CD14-positive monocyte (primary cell): Measurements from ENCODE around the gene GIPR. TPM values are rescaled to one million over a fixed set of nuclear protein-coding genes. Genes with fewer than 3 reads are reported as not detected.

Source experiments
- DNase-seq, 3 donors: peaks; one replicate each; pipeline ENCODE4 v3.0.0-alpha.2; 2011 to 2022
- H2AFZ ChIP-seq: 2 replicates; pipeline ENCODE4 v1.6.0; 2012; ENCODE audit warnings: mild to moderate bottlenecking, low read depth, low read length, inconsistent platforms; ENCODE audit not compliant: insufficient read depth, poor library complexity, severe bottlenecking
- H3K27ac ChIP-seq, 2 donors: 1 replicate in 1 of 2; 2 replicates in 1 of 2; pipeline ENCODE4 v1.5.1; 2012 to 2013; ENCODE audit warnings: low read length in 2 of 2, control low read depth in 1 of 2, inconsistent platforms in 1 of 2, low read depth in 1 of 2, mild to moderate bottlenecking in 1 of 2
- H3K27me3 ChIP-seq, 2 donors: one replicate each; pipeline versions ENCODE4 v1.6.0 to v1.6.1; 2011 to 2013; ENCODE audit warnings: low read length in 2 of 2; ENCODE audit not compliant: control insufficient read depth in 2 of 2, insufficient read depth in 2 of 2
- H3K36me3 ChIP-seq, 2 donors: replicated peaks in 1 of 2; 1 replicate in 1 of 2; 2 replicates in 1 of 2; pipeline versions ENCODE4 v1.5.1 to v1.6.1; 2012 to 2013; ENCODE audit warnings: low read length in 2 of 2, control low read depth in 1 of 2, inconsistent platforms in 1 of 2, mild to moderate bottlenecking in 1 of 2; ENCODE audit not compliant: insufficient read depth in 2 of 2, control insufficient read depth in 1 of 2
- H3K4me1 ChIP-seq, 2 donors: 1 replicate in 1 of 2; 2 replicates in 1 of 2; pipeline versions ENCODE4 v1.5.1 to v1.6.1; 2012 to 2013; ENCODE audit warnings: low read length in 2 of 2, control low read depth in 1 of 2, inconsistent platforms in 1 of 2, mild to moderate bottlenecking in 1 of 2, moderate library complexity in 1 of 2; ENCODE audit not compliant: insufficient read depth in 2 of 2, control insufficient read depth in 1 of 2
- H3K4me2 ChIP-seq: replicated peaks from 2 replicates; pipeline ENCODE3; 2012; ENCODE audit warnings: low read length, moderate library complexity, mild to moderate bottlenecking; ENCODE audit not compliant: poor library complexity, severe bottlenecking; ENCODE audit errors: extremely low read depth
- H3K4me3 ChIP-seq, 3 experiments: fragments of 200-600 bp in 1 of 3; sonication (generic) in 1 of 3; replicated peaks in 1 of 3; 1 replicate in 2 of 3; 2 replicates in 1 of 3; pipeline ENCODE4 v1.5.1; 2011 to 2013; ENCODE audit warnings: low read length in 3 of 3, mild to moderate bottlenecking in 3 of 3, control low read depth in 2 of 3, low read depth in 2 of 3, inconsistent platforms in 1 of 3, moderate library complexity in 1 of 3
- H3K79me2 ChIP-seq: 2 replicates; pipeline ENCODE4 v1.6.0; 2012; ENCODE audit warnings: mild to moderate bottlenecking, control low read depth, inconsistent platforms, low read length, moderate library complexity; ENCODE audit not compliant: insufficient read depth
- H3K9ac ChIP-seq: 2 replicates; pipeline ENCODE4 v1.6.0; 2017; ENCODE audit warnings: low read length, mild to moderate bottlenecking; ENCODE audit not compliant: insufficient read depth, poor library complexity, severe bottlenecking
- H3K9me3 ChIP-seq, 2 donors: replicated peaks in 1 of 2; 1 replicate in 1 of 2; 2 replicates in 1 of 2; pipeline versions ENCODE4 v1.5.1 to v1.6.1; 2012 to 2013; ENCODE audit warnings: low read length in 2 of 2, control low read depth in 1 of 2; ENCODE audit not compliant: control insufficient read depth in 1 of 2, insufficient read depth in 1 of 2
- H4K20me1 ChIP-seq: 2 replicates; pipeline ENCODE4 v1.6.0; 2012; ENCODE audit warnings: mild to moderate bottlenecking, low read length, control low read depth, moderate library complexity; ENCODE audit not compliant: insufficient read depth
- H3K27ac Mint-ChIP-seq, 7 donors: one replicate each; pipeline ENCODE4 v1.8.0; 2020; ENCODE audit warnings: mild to moderate bottlenecking in 7 of 7, mixed read lengths in 7 of 7, moderate library complexity in 6 of 7, inconsistent platforms in 2 of 7
- H3K27me3 Mint-ChIP-seq, 3 donors: one replicate each; pipeline ENCODE4 v1.8.0; 2021 to 2022; ENCODE audit warnings: low read depth in 3 of 3, mild to moderate bottlenecking in 3 of 3, mixed read lengths in 3 of 3, moderate library complexity in 3 of 3, inconsistent platforms in 1 of 3
- H3K36me3 Mint-ChIP-seq, 2 donors: one replicate each; pipeline ENCODE4 v1.8.0; 2020; ENCODE audit warnings: mixed read lengths in 2 of 2, inconsistent platforms in 1 of 2, mild to moderate bottlenecking in 1 of 2
- H3K4me1 Mint-ChIP-seq: one replicate; pipeline ENCODE4 v1.8.0; 2020; ENCODE audit warnings: mild to moderate bottlenecking, mixed read lengths
- H3K4me3 Mint-ChIP-seq, 2 donors: one replicate each; pipeline ENCODE4 v1.8.0; 2020; ENCODE audit warnings: mild to moderate bottlenecking in 2 of 2, mixed read lengths in 2 of 2, moderate library complexity in 1 of 2
- H3K9me3 Mint-ChIP-seq, 7 donors: one replicate each; pipeline ENCODE4 v1.8.0; 2020 to 2022; ENCODE audit warnings: mixed read lengths in 7 of 7, mild to moderate bottlenecking in 6 of 7, moderate library complexity in 6 of 7, inconsistent platforms in 2 of 7
- WGBS: methylation state at CpG from one replicate; pipeline ENCODE4 v1.1.5; 2013; ENCODE audit warnings: missing lambda C conversion rate; ENCODE audit not compliant: insufficient coverage; 5-methylcytosine and 5-hydroxymethylcytosine counted together
- intact Hi-C, 2 donors: fragments of 100-400 bp; cut with micrococcal nuclease; formaldehyde crosslinking; loops; one replicate each; pipeline versions ENCODE4 v1.15.0 to v1.15.1; 2023
- polyA plus RNA-seq, 3 donors: library from polyadenylated mRNA; depleted of rRNA in 1 of 3; unstranded in 2 of 3; stranded (reverse) in 1 of 3; fragments of 300-500 nt in 2 of 3; fragments of >200 nt in 1 of 3; fragmentation: Illumina TruSeq in 2 of 3; gene quantifications; 1 replicate in 2 of 3; 2 replicates in 1 of 3; pipeline ENCODE4 v1.2.3, GENCODE V29; 2012 to 2021
- TF ChIP-seq, protein P1 (sequence below): fragments of 200-600 bp; IDR thresholded peaks from one replicate; pipeline ENCODE4 v1.8.0; 2022; ENCODE audit warnings: antibody characterized with exemption, mild to moderate bottlenecking

GIPR gene
- polyA plus RNA-seq, 3 donors, result not detected

DNA sequence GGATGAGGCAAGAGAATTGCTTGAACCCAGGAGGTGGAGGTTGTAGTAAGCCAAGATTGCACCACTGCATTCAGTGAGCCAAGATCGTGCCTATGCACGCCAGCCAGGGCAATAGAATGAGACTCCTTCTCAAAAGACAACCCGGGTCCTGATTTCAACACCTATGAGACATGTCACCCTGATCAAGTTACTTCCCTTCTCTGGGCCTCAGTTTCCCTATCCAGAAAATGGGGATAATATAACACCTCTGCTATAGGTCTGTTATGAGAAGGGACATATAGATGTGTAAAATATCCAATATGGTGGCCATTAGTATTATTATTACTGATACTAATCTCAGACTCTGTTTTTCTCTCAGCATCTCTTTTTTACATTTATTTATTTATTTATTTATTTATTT lies 12.9 kb upstream of the GIPR start:
- H3K4me1 ChIP-seq, result no peaks in the 10 kb centered on the region
- no peak overlapping the region for H3K4me2 ChIP-seq
- no peak overlapping the region for H3K9ac ChIP-seq
- no peaks in the 10 kb centered on the region for H3K27me3 ChIP-seq
- 100% methylated on average over 1 of the region's 3 CpGs for WGBS
- no peaks in the 10 kb centered on the region for H3K79me2 ChIP-seq
- no peak overlapping the region for H3K27ac ChIP-seq
- no peak overlapping the region for H2AFZ ChIP-seq
- Mint-ChIP-seq H3K9me3 (peaks cover 0 to 1% (median 0%) of the 10 kb centered on the region in 7 donors), H3K4me3 (no peak overlapping the region), H3K4me1 (no peaks in the 10 kb centered on the region), H3K36me3 (no peaks in the 10 kb centered on the region), H3K27me3 (peaks cover 4 to 22% (median 17%) of the 10 kb centered on the region in 3 donors), H3K27ac (no peak overlapping the region)
- H4K20me1 ChIP-seq, result no peaks in the 10 kb centered on the region
- TF ChIP-seq, protein P1, sequence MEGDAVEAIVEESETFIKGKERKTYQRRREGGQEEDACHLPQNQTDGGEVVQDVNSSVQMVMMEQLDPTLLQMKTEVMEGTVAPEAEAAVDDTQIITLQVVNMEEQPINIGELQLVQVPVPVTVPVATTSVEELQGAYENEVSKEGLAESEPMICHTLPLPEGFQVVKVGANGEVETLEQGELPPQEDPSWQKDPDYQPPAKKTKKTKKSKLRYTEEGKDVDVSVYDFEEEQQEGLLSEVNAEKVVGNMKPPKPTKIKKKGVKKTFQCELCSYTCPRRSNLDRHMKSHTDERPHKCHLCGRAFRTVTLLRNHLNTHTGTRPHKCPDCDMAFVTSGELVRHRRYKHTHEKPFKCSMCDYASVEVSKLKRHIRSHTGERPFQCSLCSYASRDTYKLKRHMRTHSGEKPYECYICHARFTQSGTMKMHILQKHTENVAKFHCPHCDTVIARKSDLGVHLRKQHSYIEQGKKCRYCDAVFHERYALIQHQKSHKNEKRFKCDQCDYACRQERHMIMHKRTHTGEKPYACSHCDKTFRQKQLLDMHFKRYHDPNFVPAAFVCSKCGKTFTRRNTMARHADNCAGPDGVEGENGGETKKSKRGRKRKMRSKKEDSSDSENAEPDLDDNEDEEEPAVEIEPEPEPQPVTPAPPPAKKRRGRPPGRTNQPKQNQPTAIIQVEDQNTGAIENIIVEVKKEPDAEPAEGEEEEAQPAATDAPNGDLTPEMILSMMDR, result no peak
- DNase-seq, result no peak
- H3K36me3 ChIP-seq, result no peaks in the 10 kb centered on the region
- no peak overlapping the region for H3K4me3 ChIP-seq
- intact Hi-C loops, result no loop called here
- H3K9me3 ChIP-seq, result no peaks in the 10 kb centered on the region

DNA sequence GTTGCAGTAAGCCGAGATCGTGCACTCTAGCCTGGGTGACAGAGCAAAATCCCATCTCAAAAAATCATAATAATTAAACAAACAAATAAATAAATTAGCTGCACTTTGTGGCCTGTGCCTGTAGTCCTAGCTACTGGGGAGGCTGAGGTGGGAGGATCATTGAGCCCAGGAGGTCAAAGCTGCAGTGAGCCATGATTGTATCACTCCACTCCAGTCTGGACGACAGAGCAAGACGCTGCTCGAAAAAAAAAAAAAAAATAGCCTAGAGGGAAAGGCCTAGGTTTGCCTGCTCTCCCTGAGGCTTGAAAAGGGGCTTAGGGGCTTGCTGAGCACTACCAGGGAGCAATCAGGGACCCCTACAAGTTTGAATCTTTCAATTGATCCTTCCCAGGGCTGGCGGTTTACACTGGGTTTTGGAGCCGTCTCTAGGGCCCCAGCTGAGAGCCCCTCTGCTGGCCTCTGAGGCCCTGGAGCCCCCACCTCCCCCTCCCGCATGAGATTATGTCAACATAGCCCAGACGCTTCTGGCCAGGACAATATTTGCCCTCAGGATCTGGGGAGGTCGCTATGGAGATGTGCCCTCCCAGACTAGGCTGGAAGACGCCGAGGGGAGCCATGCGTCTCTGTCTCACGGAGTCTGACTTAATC lies 10.4 kb upstream of the GIPR start:
- H4K20me1 ChIP-seq, result no peaks in the 10 kb centered on the region
- DNase-seq, result no peak
- no peaks in the 10 kb centered on the region for H3K36me3 ChIP-seq
- Mint-ChIP-seq H3K27me3 (peaks cover 11 to 35% (median 21%) of the 10 kb centered on the region in 3 donors), H3K9me3 (peaks cover 0 to 1% (median 0%) of the 10 kb centered on the region in 7 donors), H3K36me3 (no peaks in the 10 kb centered on the region), H3K4me3 (no peak overlapping the region), H3K27ac (peak overlapping the region in 1 of 7 donors; percentile 32), H3K4me1 (no peaks in the 10 kb centered on the region)
- H3K79me2 ChIP-seq, result no peaks in the 10 kb centered on the region
- TF ChIP-seq, protein P1, result no peak
- no peaks in the 10 kb centered on the region for H3K27me3 ChIP-seq
- no peak overlapping the region for H3K4me3 ChIP-seq
- no peak overlapping the region for H3K4me2 ChIP-seq
- WGBS, result 55% methylated on average over 6 of the region's 14 CpGs
- H3K27ac ChIP-seq, result no peak overlapping the region
- no peak overlapping the region for H3K9ac ChIP-seq
- no peaks in the 10 kb centered on the region for H3K4me1 ChIP-seq
- H2AFZ ChIP-seq, result no peak overlapping the region
- no peaks in the 10 kb centered on the region for H3K9me3 ChIP-seq
- intact Hi-C loops, result no loop called here
